ENCODE results near the gene PRR4. TPM values are rescaled to one million over a fixed set of nuclear protein-coding genes. Genes with fewer than 3 reads are reported as not detected.

PRR4 gene
- total RNA-seq, 2 donors from 2014 or later: 0.72 to 1.0 TPM

- no peak overlapping the region for H3K9ac ChIP-seq (ENCODE audit: low read depth in 2 of 2, low read length in 2 of 2)
- intact Hi-C loops (cut with DNase I): no loop called here
- TF ChIP-seq CTCF (IDR thresholded peaks at IDR 0.05): no peak
Observed at GRCh38 chr12:10873378-10873777, 24.1 kb upstream of the PRR4 start.

GRCh38 chr12:10867381-10867780, 18.1 kb upstream of the PRR4 start:
- DNase-seq: no peak
- no peak overlapping the region for H3K27ac ChIP-seq
- no peaks in the 10 kb centered on the region for H3K4me1 ChIP-seq

More at GRCh38 chr12:10873378-10873777, 24.1 kb upstream of the PRR4 start:
- no peaks in the 10 kb centered on the region for H3K4me1 ChIP-seq
- no peaks in the 10 kb centered on the region for H3K27me3 ChIP-seq
- H3K9me3 ChIP-seq: no peaks in the 10 kb centered on the region
- no peak overlapping the region for H3K27ac ChIP-seq
- no peak for DNase-seq
- H3K4me3 ChIP-seq: no peak overlapping the region
- H3K36me3 ChIP-seq: no peaks in the 10 kb centered on the region

GRCh38 chr12:10863512-10864218, 14.4 kb upstream of the PRR4 start:
- TF ChIP-seq CTCF (IDR thresholded peaks at IDR 0.05): no peak
- no peaks in the 10 kb centered on the region for H3K27me3 ChIP-seq
- no peaks in the 10 kb centered on the region for H3K4me1 ChIP-seq
- H3K4me3 ChIP-seq: no peak overlapping the region
- DNase-seq: no peak
- H3K9me3 ChIP-seq: no peaks in the 10 kb centered on the region
- no peak overlapping the region for H3K9ac ChIP-seq (ENCODE audit: low read depth in 2 of 2, low read length in 2 of 2)
- no peak overlapping the region for H3K27ac ChIP-seq
- intact Hi-C loops (cut with DNase I): loop anchor here (10.0 kb wide), 1 partner anchor 341 kb away; no protein-coding TSS in a partner anchor
- no peaks in the 10 kb centered on the region for H3K36me3 ChIP-seq

More at GRCh38 chr12:10867381-10867780, 18.1 kb upstream of the PRR4 start:
- H3K4me3 ChIP-seq: no peak overlapping the region
- no peaks in the 10 kb centered on the region for H3K36me3 ChIP-seq
- no peaks in the 10 kb centered on the region for H3K27me3 ChIP-seq
- H3K9ac ChIP-seq (ENCODE audit: low read depth in 2 of 2, low read length in 2 of 2): no peak overlapping the region
- no peak for TF ChIP-seq CTCF (IDR thresholded peaks at IDR 0.05)
- H3K9me3 ChIP-seq: no peaks in the 10 kb centered on the region
- intact Hi-C loops (cut with DNase I): loop anchor here (10.0 kb wide), 1 partner anchor 337 kb away; no protein-coding TSS in a partner anchor

GRCh38 chr12:10861366-10861765, 12.1 kb upstream of the PRR4 start:
- no peak for TF ChIP-seq CTCF (IDR thresholded peaks at IDR 0.05)
- Histone ChIP-seq H3K4me3 (no peak overlapping the region), H3K27me3 (no peaks in the 10 kb centered on the region), H3K27ac (no peak overlapping the region), H3K4me1 (no peaks in the 10 kb centered on the region), H3K9ac (ENCODE audit: low read depth in 2 of 2, low read length in 2 of 2) (no peak overlapping the region), H3K9me3 (no peaks in the 10 kb centered on the region), H3K36me3 (no peaks in the 10 kb centered on the region)
- DNase-seq: no peak
- intact Hi-C loops (cut with DNase I): loop anchor here (10.0 kb wide), 1 partner anchor 343 kb away; no protein-coding TSS in a partner anchor

- Histone ChIP-seq H3K4me3 (no peak overlapping the region), H3K4me1 (no peaks in the 10 kb centered on the region), H3K27me3 (no peaks in the 10 kb centered on the region), H3K27ac (no peak overlapping the region), H3K9ac (ENCODE audit: low read depth in 2 of 2, low read length in 2 of 2) (no peak overlapping the region), H3K36me3 (no peaks in the 10 kb centered on the region), H3K9me3 (no peaks in the 10 kb centered on the region)
- TF ChIP-seq CTCF (IDR thresholded peaks at IDR 0.05): no peak
- DNase-seq: no peak
- intact Hi-C loops (cut with DNase I): no loop called here
Observed at GRCh38 chr12:10855807-10856206, 6.5 kb upstream of the PRR4 start.

All from colonic mucosa (tissue), 4 donors.